D721Med (cell line): Measurements from ENCODE around the gene PKP4.

Source experiments
- DNase-seq: peaks from one replicate; pipeline ENCODE4 v3.0.0; 2011; ENCODE audit warnings: low spot score; ENCODE audit not compliant: insufficient read length
- FAIRE-seq: peaks from 2 replicates; lab custom pipeline; 2011; peaks lifted over from hg19 to GRCh38; lab: Jason Lieb, UNC
- TF ChIP-seq, protein P1 (sequence below): IDR thresholded peaks from 2 replicates; pipeline ENCODE4 v1.5.1; 2012; ENCODE audit warnings: mild to moderate bottlenecking, control low read depth; ENCODE audit not compliant: insufficient read depth; ENCODE audit errors: missing control alignments

Gene PKP4

DNA sequence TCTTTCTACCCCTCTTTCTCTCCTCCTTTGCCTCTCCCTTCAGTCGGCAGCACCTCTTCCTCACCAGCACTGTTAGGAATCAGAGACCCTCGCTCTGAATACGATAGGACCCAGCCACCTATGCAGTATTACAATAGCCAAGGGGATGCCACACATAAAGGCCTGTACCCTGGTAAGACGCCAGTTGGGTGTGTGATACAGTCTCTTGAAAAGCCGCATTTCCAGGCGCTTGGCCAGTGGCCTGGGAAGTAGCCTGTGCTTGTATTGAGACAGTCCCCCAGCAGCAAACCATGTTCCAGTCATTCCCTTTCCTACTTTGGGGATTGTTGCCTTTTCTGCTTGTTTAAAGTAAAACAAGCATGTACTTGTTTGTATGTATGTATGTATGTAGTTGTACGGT is 219.9 kb downstream of the PKP4 start:
- FAIRE-seq: no peak
- no peak for DNase-seq
- TF ChIP-seq, protein P1, sequence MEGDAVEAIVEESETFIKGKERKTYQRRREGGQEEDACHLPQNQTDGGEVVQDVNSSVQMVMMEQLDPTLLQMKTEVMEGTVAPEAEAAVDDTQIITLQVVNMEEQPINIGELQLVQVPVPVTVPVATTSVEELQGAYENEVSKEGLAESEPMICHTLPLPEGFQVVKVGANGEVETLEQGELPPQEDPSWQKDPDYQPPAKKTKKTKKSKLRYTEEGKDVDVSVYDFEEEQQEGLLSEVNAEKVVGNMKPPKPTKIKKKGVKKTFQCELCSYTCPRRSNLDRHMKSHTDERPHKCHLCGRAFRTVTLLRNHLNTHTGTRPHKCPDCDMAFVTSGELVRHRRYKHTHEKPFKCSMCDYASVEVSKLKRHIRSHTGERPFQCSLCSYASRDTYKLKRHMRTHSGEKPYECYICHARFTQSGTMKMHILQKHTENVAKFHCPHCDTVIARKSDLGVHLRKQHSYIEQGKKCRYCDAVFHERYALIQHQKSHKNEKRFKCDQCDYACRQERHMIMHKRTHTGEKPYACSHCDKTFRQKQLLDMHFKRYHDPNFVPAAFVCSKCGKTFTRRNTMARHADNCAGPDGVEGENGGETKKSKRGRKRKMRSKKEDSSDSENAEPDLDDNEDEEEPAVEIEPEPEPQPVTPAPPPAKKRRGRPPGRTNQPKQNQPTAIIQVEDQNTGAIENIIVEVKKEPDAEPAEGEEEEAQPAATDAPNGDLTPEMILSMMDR: no peak

DNA sequence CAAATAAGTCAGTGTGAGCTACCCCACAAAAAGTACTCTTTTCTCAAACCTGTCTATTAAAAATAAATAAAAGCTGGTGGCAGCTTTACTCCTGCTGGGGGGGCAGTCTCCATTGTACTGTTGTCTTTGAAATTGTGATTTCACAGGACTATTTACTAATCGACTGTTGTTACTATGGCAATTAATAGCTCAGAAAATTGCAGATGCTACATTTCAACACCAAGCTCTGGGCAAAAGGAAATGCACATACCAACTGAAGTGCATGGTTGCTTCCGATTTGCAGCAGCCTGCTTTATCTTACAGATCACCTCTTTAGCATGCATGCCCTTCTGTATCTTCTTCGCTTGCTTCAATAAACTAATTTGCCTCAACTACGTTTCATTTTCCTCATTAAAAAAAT is 220.8 kb downstream of the PKP4 start:
- TF ChIP-seq, protein P1: no peak
- DNase-seq (no peak), FAIRE-seq (no peak)

DNA sequence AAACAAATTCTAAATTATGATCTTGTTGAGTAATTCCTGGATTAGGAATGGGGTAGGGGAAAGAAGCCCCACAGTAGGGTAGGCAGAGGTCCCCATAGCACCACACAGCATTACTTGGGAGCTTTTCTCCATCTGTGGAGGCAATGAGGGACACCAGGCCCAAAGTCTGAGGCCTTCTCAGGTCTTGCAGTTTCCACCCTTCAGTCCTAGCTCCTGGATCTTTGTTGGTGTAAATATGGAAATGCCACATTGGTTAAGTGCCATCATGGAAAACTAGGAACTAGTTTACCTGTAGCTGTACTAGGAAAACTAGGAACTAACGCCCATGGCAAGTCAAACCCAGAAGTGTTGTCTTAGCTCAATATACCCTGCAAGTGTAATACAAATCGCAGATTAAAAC is 225.1 kb downstream of the PKP4 start:
- TF ChIP-seq, protein P1: no peak
- DNase-seq (no peak), FAIRE-seq (no peak)

DNA sequence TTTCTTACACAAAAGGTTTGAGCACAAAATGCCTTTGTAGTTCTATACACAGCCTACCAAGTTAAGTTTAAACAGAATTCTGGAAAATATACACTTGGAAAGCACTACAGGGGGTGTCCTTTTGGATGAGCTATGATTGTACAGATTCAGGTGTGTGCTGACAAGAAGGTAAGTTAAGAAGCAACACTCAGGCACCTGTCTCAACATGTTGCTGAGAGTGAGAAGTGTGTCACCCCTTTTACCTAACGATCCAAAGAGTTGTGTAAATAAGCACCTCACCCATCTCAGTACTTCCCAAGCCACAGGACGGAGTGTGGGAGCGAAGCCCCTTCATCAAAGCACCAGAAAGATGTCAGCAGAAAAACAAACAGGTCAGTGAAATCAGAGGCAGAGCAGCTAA is 228.9 kb downstream of the PKP4 start:
- no peak for FAIRE-seq
- no peak for DNase-seq
- TF ChIP-seq, protein P1: no peak

DNA sequence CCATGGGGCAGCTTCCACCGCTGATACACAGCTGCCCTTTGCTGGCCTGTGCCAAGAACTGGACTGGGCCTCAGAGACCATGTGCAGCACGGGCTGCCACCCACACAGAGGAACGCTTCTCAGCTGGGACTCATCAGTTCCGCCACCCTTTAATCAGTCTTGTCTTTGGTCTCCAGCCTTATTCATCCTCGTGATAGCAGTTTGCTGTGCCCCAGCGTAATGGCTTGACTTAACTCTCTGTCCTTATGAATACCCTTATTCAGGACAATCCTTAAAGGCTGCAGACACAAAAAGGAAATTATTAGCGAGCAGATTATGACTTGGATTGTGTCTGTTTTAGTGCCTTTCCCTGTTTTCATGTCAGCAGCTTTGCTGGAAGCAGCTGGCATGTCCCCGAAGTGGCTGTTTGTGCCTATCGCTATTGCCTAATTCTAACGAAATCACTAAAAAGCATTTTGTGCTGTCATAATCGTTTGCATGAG is 229.5 kb downstream of the PKP4 start:
- TF ChIP-seq, protein P1: no peak
- DNase-seq (no peak), FAIRE-seq (no peak)

DNA sequence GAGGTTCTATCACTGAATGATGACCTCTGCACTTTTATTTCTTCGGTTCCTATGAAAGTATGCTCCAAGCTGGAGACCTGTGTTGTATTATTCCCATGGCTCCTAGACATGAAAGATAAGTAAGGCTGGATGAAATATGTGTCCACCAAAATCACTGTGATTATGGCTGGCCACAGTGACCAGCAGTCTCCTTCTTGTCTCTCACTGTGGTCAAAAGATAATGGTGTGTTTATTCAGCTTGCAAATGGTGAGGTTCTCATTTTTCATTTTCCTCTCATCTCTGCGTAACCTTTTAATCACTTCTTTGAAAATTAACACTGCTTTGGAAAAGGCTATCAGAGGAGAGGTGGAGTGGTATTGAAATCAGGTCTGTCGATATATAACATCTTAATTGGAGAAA is 230.6 kb downstream of the PKP4 start:
- no peak for DNase-seq
- TF ChIP-seq, protein P1: no peak
- no peak for FAIRE-seq

DNA sequence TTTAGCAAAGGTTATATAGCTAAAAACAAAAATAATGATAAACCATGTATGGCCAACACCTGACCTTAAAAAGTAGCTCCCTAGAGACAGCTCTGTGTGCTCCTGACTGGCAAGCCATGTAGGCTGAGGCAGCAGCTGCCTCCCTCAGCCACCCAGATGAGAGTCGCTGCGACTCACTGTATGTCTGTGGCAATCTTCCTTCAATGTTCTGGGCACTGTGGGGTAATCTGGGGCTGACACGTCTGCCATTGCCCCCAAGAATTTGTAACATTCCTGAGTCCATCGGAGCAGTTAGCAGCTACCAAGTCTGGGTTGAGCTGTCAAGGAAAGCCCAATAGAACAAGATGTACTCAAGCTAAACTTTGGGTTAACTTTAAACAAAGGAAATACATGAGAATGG is 232.0 kb downstream of the PKP4 start:
- TF ChIP-seq, protein P1: no peak
- FAIRE-seq (no peak), DNase-seq (no peak)
